GM12801 (cell line): ENCODE data around the gene SSTR5.

ENCODE experiments used
- CTCF ChIP-seq: IDR thresholded peaks from one replicate; pipeline ENCODE4 v1.5.1; 2011; ENCODE audit warnings: control low read depth; ENCODE audit not compliant: insufficient read length; ENCODE audit errors: extremely low read depth

SSTR5 gene

GRCh38 chr16:1036166-1036565 lies 36.4 kb upstream of the SSTR5 start:
- no peak for TF ChIP-seq CTCF

- no peak for TF ChIP-seq CTCF
These were observed 35.7 kb upstream of the SSTR5 start for GRCh38 chr16:1036726-1037393.

- no peak for TF ChIP-seq CTCF
These were observed 34.9 kb upstream of the SSTR5 start for GRCh38 chr16:1037394-1038257.

- TF ChIP-seq CTCF, result no peak
These were observed 33.6 kb upstream of the SSTR5 start for GRCh38 chr16:1038932-1039331.

- no peak for TF ChIP-seq CTCF
These were observed 32.8 kb upstream of the SSTR5 start for GRCh38 chr16:1039762-1040161.

- no peak for TF ChIP-seq CTCF
These were observed 32.2 kb upstream of the SSTR5 start for GRCh38 chr16:1040346-1040745.

- no peak for TF ChIP-seq CTCF
These were observed 30.4 kb upstream of the SSTR5 start for GRCh38 chr16:1042049-1042744.
